GM23338 (cell line): ENCODE data around the gene DCN. TPM values are rescaled to one million over a fixed set of nuclear protein-coding genes. Genes with fewer than 3 reads are reported as not detected.

Source experiments
- ATAC-seq: fragments of 200-7000 bp; cut with Tn5 transposase; 3 replicates; pipeline ENCODE4 v1.9.1; 2020
- DNase-seq: peaks from one replicate; pipeline ENCODE4 v3.0.0-alpha.2; 2015; ENCODE audit warnings: low spot score
- H2AFZ ChIP-seq: fragments of 200-600 bp; sonication (generic); 2 replicates; pipeline ENCODE4 v1.8.0; 2016; ENCODE audit warnings: antibody characterized with exemption, mild to moderate bottlenecking, moderate library complexity
- H3F3A ChIP-seq: fragments of 200-600 bp; sonication (generic); replicated peaks from 2 replicates; pipeline ENCODE4 v1.8.0; 2017; ENCODE audit warnings: antibody characterized with exemption, mixed run types, low read depth
- H3K27ac ChIP-seq: fragments of 200-600 bp; sonication (generic); 2 replicates; pipeline ENCODE4 v1.6.1; 2016; ENCODE audit warnings: low read depth
- H3K27me3 ChIP-seq: fragments of 200-600 bp; sonication (generic); 2 replicates; pipeline ENCODE4 v1.8.0; 2016; ENCODE audit warnings: mild to moderate bottlenecking, mixed run types, moderate library complexity; ENCODE audit not compliant: insufficient read depth
- H3K36me3 ChIP-seq: fragments of 200-600 bp; sonication (generic); 2 replicates; pipeline ENCODE4 v1.8.0; 2016; ENCODE audit warnings: mild to moderate bottlenecking; ENCODE audit not compliant: insufficient read depth
- H3K4me1 ChIP-seq: fragments of 200-600 bp; sonication (generic); 2 replicates; pipeline ENCODE4 v1.8.0; 2016; ENCODE audit warnings: mild to moderate bottlenecking, moderate library complexity; ENCODE audit not compliant: insufficient read depth
- H3K4me2 ChIP-seq: fragments of 200-600 bp; sonication (generic); 2 replicates; pipeline ENCODE4 v1.7.1; 2017; ENCODE audit warnings: mixed run types
- H3K4me3 ChIP-seq: fragments of 200-600 bp; sonication (generic); 2 replicates; pipeline ENCODE4 v1.6.1; 2016; ENCODE audit warnings: mixed run types
- H3K79me2 ChIP-seq: fragments of 200-600 bp; sonication (generic); replicated peaks from 2 replicates; pipeline ENCODE4 v1.8.0; 2017; ENCODE audit warnings: mild to moderate bottlenecking; ENCODE audit not compliant: insufficient read depth
- H3K9me2 ChIP-seq: fragments of 200-600 bp; sonication (generic); 2 replicates; pipeline ENCODE4 v1.8.0; 2017; ENCODE audit not compliant: insufficient read depth
- H4K20me1 ChIP-seq: fragments of 200-600 bp; sonication (generic); replicated peaks from 2 replicates; pipeline ENCODE4 v1.8.0; 2017; ENCODE audit warnings: mild to moderate bottlenecking; ENCODE audit not compliant: insufficient read depth
- H3K27ac Mint-ChIP-seq: 2 replicates; pipeline ENCODE4 v1.8.0; 2020; ENCODE audit warnings: inconsistent platforms, mild to moderate bottlenecking, moderate library complexity, mixed read lengths
- H3K27me3 Mint-ChIP-seq: 3 replicates; pipeline ENCODE4 v1.8.0; 2022; ENCODE audit warnings: low read depth, mild to moderate bottlenecking, moderate library complexity, mixed read lengths, inconsistent platforms; ENCODE audit not compliant: insufficient read depth, poor library complexity
- H3K36me3 Mint-ChIP-seq: 3 replicates; pipeline ENCODE4 v1.8.0; 2021; ENCODE audit warnings: low read depth, mild to moderate bottlenecking, inconsistent platforms, moderate library complexity, mixed read lengths
- H3K4me1 Mint-ChIP-seq: 3 replicates; pipeline ENCODE4 v1.8.0; 2020; ENCODE audit warnings: mild to moderate bottlenecking, inconsistent platforms, mixed read lengths
- H3K4me3 Mint-ChIP-seq: 3 replicates; pipeline ENCODE4 v1.8.0; 2021; ENCODE audit warnings: moderate library complexity, mild to moderate bottlenecking, inconsistent platforms, mixed read lengths
- H3K9me3 Mint-ChIP-seq: 3 replicates; pipeline ENCODE4 v1.8.0; 2020; ENCODE audit warnings: moderate library complexity, mild to moderate bottlenecking, inconsistent platforms, mixed read lengths
- CREB1 ChIP-seq: fragments of 250-450 bp; sonication (Bioruptor Pico); IDR thresholded peaks from 2 replicates; pipeline ENCODE4 v1.5.0; 2020; ENCODE audit warnings: low read depth, mild to moderate bottlenecking, moderate library complexity
- CTCF ChIP-seq, 2 experiments: fragments of 200-600 bp in 1 of 2; sonication (generic) in 1 of 2; conservative IDR thresholded peaks; 2 replicates each; pipeline versions ENCODE4 v1.5.1 to v1.6.1; 2016 to 2017; ENCODE audit warnings: antibody characterized with exemption in 2 of 2, low read depth in 2 of 2, mild to moderate bottlenecking in 2 of 2, moderate library complexity in 1 of 2
- ETS1 ChIP-seq: IDR thresholded peaks from 2 replicates; pipeline ENCODE4 v1.6.1; 2016; ENCODE audit warnings: antibody characterized with exemption
- EZH2 ChIP-seq: fragments of 200-600 bp; sonication (generic); IDR thresholded peaks from one replicate; pipeline ENCODE4 v1.8.0; 2017; ENCODE audit warnings: antibody characterized with exemption, mild to moderate bottlenecking, low read depth; ENCODE audit not compliant: unreplicated experiment
- JUNB ChIP-seq: IDR thresholded peaks from one replicate; pipeline ENCODE4 v1.6.1; 2016; ENCODE audit warnings: antibody characterized with exemption; ENCODE audit not compliant: unreplicated experiment
- NANOG ChIP-seq: IDR thresholded peaks from 2 replicates; pipeline ENCODE4 v1.6.1; 2016; ENCODE audit warnings: antibody characterized with exemption, borderline replicate concordance
- POLR2AphosphoS5 ChIP-seq: IDR thresholded peaks from 2 replicates; pipeline ENCODE4 v1.6.1; 2016; ENCODE audit warnings: antibody characterized with exemption, low read depth
- REST ChIP-seq: IDR thresholded peaks from one replicate; pipeline ENCODE4 v1.6.1; 2018; ENCODE audit warnings: antibody characterized with exemption; ENCODE audit not compliant: unreplicated experiment
- ZNF114 ChIP-seq: fragments of 250-450 bp; sonication (Bioruptor Pico); IDR thresholded peaks from 2 replicates; pipeline ENCODE4 v1.5.0; 2020; ENCODE audit warnings: mild to moderate bottlenecking, moderate library complexity
- ZNF331 ChIP-seq: fragments of 250-450 bp; sonication (Bioruptor Pico); IDR thresholded peaks from 2 replicates; pipeline ENCODE4 v1.5.0; 2020; ENCODE audit warnings: low read depth, mild to moderate bottlenecking, moderate library complexity
- ZNF462 ChIP-seq: fragments of 250-450 bp; sonication (Bioruptor Pico); IDR thresholded peaks from 2 replicates; pipeline ENCODE4 v1.5.0; 2020; ENCODE audit warnings: mild to moderate bottlenecking, moderate library complexity
- polyA plus RNA-seq: library from polyadenylated mRNA; unstranded; fragments of >200 nt; fragmentation: Nextera tagmentation; extraction: Ambion mirVana; gene quantifications from 2 replicates; pipeline ENCODE4 v1.2.1, GENCODE V29; 2016
- total RNA-seq: library from RNA; depleted of rRNA; stranded (reverse); fragments of >200 nt; shearing (Covaris generic); gene quantifications from 2 replicates; pipeline ENCODE4 v1.2.3, GENCODE V29; 2014

DCN gene
- total and polyA plus RNA-seq, 2 experiments from 2014 or later, result not detected

GRCh38 chr12:91127751-91128150 is 54.9 kb downstream of the DCN start:
- no peaks in the 10 kb centered on the region for H3K9me3 Mint-ChIP-seq
- Histone ChIP-seq H3F3A (no peaks in the 10 kb centered on the region), H3K9me2 (no peaks in the 10 kb centered on the region; the same call in 1 of the 2 replicates), H3K36me3 (no peaks in the 10 kb centered on the region), H4K20me1 (no peaks in the 10 kb centered on the region), H3K27ac (no peak overlapping the region), H3K27me3 (no peaks in the 10 kb centered on the region), H3K4me3 (no peak overlapping the region), H3K4me2 (no peak overlapping the region), H3K79me2 (no peaks in the 10 kb centered on the region), H2AFZ (no peak overlapping the region), H3K4me1 (no peaks in the 10 kb centered on the region)
- ATAC-seq (no peak), DNase-seq (no peak)
- no peaks in the 10 kb centered on the region for H3K4me1 Mint-ChIP-seq
- TF ChIP-seq JUNB (no peak), CREB1 (CRISPR knock-in tag) (no peak), POLR2AphosphoS5 (no peak), ZNF462 (CRISPR knock-in tag) (no peak), EZH2 (no peak), ZNF331 (no peak), CTCF (conservative IDR thresholded peaks at IDR 0.05; ENCODE audit: low read depth in 2 of 2) (no peak), NANOG (no peak), REST (no peak), ETS1 (no peak), ZNF114 (CRISPR knock-in tag) (no peak)
- no peak overlapping the region for H3K4me3 Mint-ChIP-seq
- no peaks in the 10 kb centered on the region for H3K36me3 Mint-ChIP-seq
- peaks cover 1% of the 10 kb centered on the region for H3K27me3 Mint-ChIP-seq
- no peak overlapping the region for H3K27ac Mint-ChIP-seq
